HG03575 (cell line): ENCODE results near the gene CDHR2.
"Not testable (repeated sequence)": the region's sequence is repeated elsewhere in the genome, so short reads cannot be mapped to it uniquely, and the experiment has no call there.

Experiments used
- ATAC-seq: cut with Tn5 transposase; IDR thresholded peaks from one replicate; pipeline ENCODE4 v1.9.1; 2021; ENCODE audit not compliant: unreplicated experiment, insufficient number of reproducible peaks, low FRiP score; ENCODE audit errors: extremely low read depth

Gene CDHR2

GRCh38 chr5:176589039-176589769, 40.1 kb downstream of the CDHR2 start:
- no peak for ATAC-seq

- no peak for ATAC-seq
Observed at GRCh38 chr5:176590035-176590717, 41.0 kb downstream of the CDHR2 start.

- not testable (repeated sequence) for ATAC-seq
Observed at GRCh38 chr5:176591667-176592066, 42.5 kb downstream of the CDHR2 start.

- no peak for ATAC-seq
Observed at GRCh38 chr5:176592573-176592972, 43.4 kb downstream of the CDHR2 start.

- ATAC-seq = no peak
Observed at GRCh38 chr5:176593273-176593869, 44.2 kb downstream of the CDHR2 start.

- no peak for ATAC-seq
Observed at GRCh38 chr5:176594554-176594953, 45.4 kb downstream of the CDHR2 start.

GRCh38 chr5:176595386-176595943, 46.3 kb downstream of the CDHR2 start:
- no peak for ATAC-seq

GRCh38 chr5:176596069-176596644, 47.0 kb downstream of the CDHR2 start:
- ATAC-seq = no peak

- ATAC-seq = no peak
Observed at GRCh38 chr5:176596689-176597416, 47.7 kb downstream of the CDHR2 start.

GRCh38 chr5:176597417-176598389, 48.6 kb downstream of the CDHR2 start:
- ATAC-seq = no peak

GRCh38 chr5:176599749-176600430, 50.7 kb downstream of the CDHR2 start:
- ATAC-seq = not testable (repeated sequence)

- no peak for ATAC-seq
Observed at GRCh38 chr5:176601901-176602482, 52.9 kb downstream of the CDHR2 start.

- no peak for ATAC-seq
Observed at GRCh38 chr5:176603091-176603490, 53.9 kb downstream of the CDHR2 start.

- ATAC-seq = no peak
Observed at GRCh38 chr5:176606032-176606431, 56.9 kb downstream of the CDHR2 start.

- ATAC-seq = no peak
Observed at GRCh38 chr5:176606875-176607274, 57.7 kb downstream of the CDHR2 start.

- no peak for ATAC-seq
Observed at GRCh38 chr5:176608142-176608705, 59.1 kb downstream of the CDHR2 start.
